Measurements from ENCODE around the gene TMEFF2.

Gene TMEFF2

GRCh38 chr2:192127434-192127833, 67.3 kb downstream of the TMEFF2 start:
- TF ChIP-seq GATA2 (IDR thresholded peaks at IDR 0.05; ENCODE audit: low read depth, low read length) = no peak
- no peak for TF ChIP-seq GATA3 (IDR thresholded peaks at IDR 0.05; ENCODE audit: low read depth, low read length)

- TF ChIP-seq GATA3 (IDR thresholded peaks at IDR 0.05; ENCODE audit: low read depth, low read length) (no peak), GATA2 (IDR thresholded peaks at IDR 0.05; ENCODE audit: low read depth, low read length) (no peak)
Observed at GRCh38 chr2:192126912-192127311, 67.8 kb downstream of the TMEFF2 start.

GRCh38 chr2:192126426-192126825, 68.3 kb downstream of the TMEFF2 start:
- no peak for TF ChIP-seq GATA3 (IDR thresholded peaks at IDR 0.05; ENCODE audit: low read depth, low read length)
- TF ChIP-seq GATA2 (IDR thresholded peaks at IDR 0.05; ENCODE audit: low read depth, low read length) = no peak

- TF ChIP-seq GATA3 (IDR thresholded peaks at IDR 0.05; ENCODE audit: low read depth, low read length) (no peak), GATA2 (IDR thresholded peaks at IDR 0.05; ENCODE audit: low read depth, low read length) (no peak)
Observed at GRCh38 chr2:192124571-192124970, 70.2 kb downstream of the TMEFF2 start.

- TF ChIP-seq GATA3 (IDR thresholded peaks at IDR 0.05; ENCODE audit: low read depth, low read length) (no peak), GATA2 (IDR thresholded peaks at IDR 0.05; ENCODE audit: low read depth, low read length) (no peak)
Observed at GRCh38 chr2:192123847-192124246, 70.9 kb downstream of the TMEFF2 start.

- TF ChIP-seq GATA3 (IDR thresholded peaks at IDR 0.05; ENCODE audit: low read depth, low read length) = no peak
Observed at GRCh38 chr2:192122946-192123345, 71.8 kb downstream of the TMEFF2 start.

- no peak for TF ChIP-seq GATA2 (IDR thresholded peaks at IDR 0.05; ENCODE audit: low read depth, low read length)
Observed at GRCh38 chr2:192122141-192122540, 72.6 kb downstream of the TMEFF2 start.

- no peak for TF ChIP-seq GATA3 (IDR thresholded peaks at IDR 0.05; ENCODE audit: low read depth, low read length)
- TF ChIP-seq GATA2 (IDR thresholded peaks at IDR 0.05; ENCODE audit: low read depth, low read length) = no peak
Observed at GRCh38 chr2:192119536-192119935, 75.2 kb downstream of the TMEFF2 start.

- no peak for TF ChIP-seq GATA3 (IDR thresholded peaks at IDR 0.05; ENCODE audit: low read depth, low read length)
- TF ChIP-seq GATA2 (IDR thresholded peaks at IDR 0.05; ENCODE audit: low read depth, low read length) = no peak
Observed at GRCh38 chr2:192117705-192118104, 77.0 kb downstream of the TMEFF2 start.

- TF ChIP-seq GATA2 (IDR thresholded peaks at IDR 0.05; ENCODE audit: low read depth, low read length) (no peak), GATA3 (IDR thresholded peaks at IDR 0.05; ENCODE audit: low read depth, low read length) (no peak)
Observed at GRCh38 chr2:192099742-192100141, 95.0 kb downstream of the TMEFF2 start.

- TF ChIP-seq GATA2 (IDR thresholded peaks at IDR 0.05; ENCODE audit: low read depth, low read length) (no peak), GATA3 (IDR thresholded peaks at IDR 0.05; ENCODE audit: low read depth, low read length) (no peak)
Observed at GRCh38 chr2:192098814-192099491, 95.8 kb downstream of the TMEFF2 start.

- TF ChIP-seq GATA3 (IDR thresholded peaks at IDR 0.05; ENCODE audit: low read depth, low read length) (no peak), GATA2 (IDR thresholded peaks at IDR 0.05; ENCODE audit: low read depth, low read length) (no peak)
Observed at GRCh38 chr2:192091476-192091875, 103.3 kb downstream of the TMEFF2 start.

GRCh38 chr2:192090911-192091310, 103.8 kb downstream of the TMEFF2 start:
- TF ChIP-seq GATA2 (IDR thresholded peaks at IDR 0.05; ENCODE audit: low read depth, low read length) (no peak), GATA3 (IDR thresholded peaks at IDR 0.05; ENCODE audit: low read depth, low read length) (no peak)

GRCh38 chr2:192087398-192087958, 107.3 kb downstream of the TMEFF2 start:
- TF ChIP-seq GATA3 (IDR thresholded peaks at IDR 0.05; ENCODE audit: low read depth, low read length) (no peak), GATA2 (IDR thresholded peaks at IDR 0.05; ENCODE audit: low read depth, low read length) (no peak)

GRCh38 chr2:192082121-192082520, 112.6 kb downstream of the TMEFF2 start:
- TF ChIP-seq GATA3 (IDR thresholded peaks at IDR 0.05; ENCODE audit: low read depth, low read length) (no peak), GATA2 (IDR thresholded peaks at IDR 0.05; ENCODE audit: low read depth, low read length) (no peak)

GRCh38 chr2:192073878-192074277, 120.9 kb downstream of the TMEFF2 start:
- TF ChIP-seq GATA3 (IDR thresholded peaks at IDR 0.05; ENCODE audit: low read depth, low read length) = no peak
- no peak for TF ChIP-seq GATA2 (IDR thresholded peaks at IDR 0.05; ENCODE audit: low read depth, low read length)

Data from SH-SY5Y (cell line).